IPS-18c (cell line): Measurements from ENCODE around the gene C1QTNF12.

Source experiments
- H3K4me3 ChIP-seq: 2 replicates; pipeline ENCODE4 v1.7.0; 2013; ENCODE audit warnings: low read depth, mild to moderate bottlenecking, low read length, moderate library complexity; ENCODE audit not compliant: insufficient read depth
- H3K9me3 ChIP-seq: one replicate; pipeline ENCODE4 v1.6.1; 2013; ENCODE audit warnings: mild to moderate bottlenecking, low read length, moderate library complexity; ENCODE audit not compliant: control insufficient read depth, insufficient read depth

The C1QTNF12 gene

DNA sequence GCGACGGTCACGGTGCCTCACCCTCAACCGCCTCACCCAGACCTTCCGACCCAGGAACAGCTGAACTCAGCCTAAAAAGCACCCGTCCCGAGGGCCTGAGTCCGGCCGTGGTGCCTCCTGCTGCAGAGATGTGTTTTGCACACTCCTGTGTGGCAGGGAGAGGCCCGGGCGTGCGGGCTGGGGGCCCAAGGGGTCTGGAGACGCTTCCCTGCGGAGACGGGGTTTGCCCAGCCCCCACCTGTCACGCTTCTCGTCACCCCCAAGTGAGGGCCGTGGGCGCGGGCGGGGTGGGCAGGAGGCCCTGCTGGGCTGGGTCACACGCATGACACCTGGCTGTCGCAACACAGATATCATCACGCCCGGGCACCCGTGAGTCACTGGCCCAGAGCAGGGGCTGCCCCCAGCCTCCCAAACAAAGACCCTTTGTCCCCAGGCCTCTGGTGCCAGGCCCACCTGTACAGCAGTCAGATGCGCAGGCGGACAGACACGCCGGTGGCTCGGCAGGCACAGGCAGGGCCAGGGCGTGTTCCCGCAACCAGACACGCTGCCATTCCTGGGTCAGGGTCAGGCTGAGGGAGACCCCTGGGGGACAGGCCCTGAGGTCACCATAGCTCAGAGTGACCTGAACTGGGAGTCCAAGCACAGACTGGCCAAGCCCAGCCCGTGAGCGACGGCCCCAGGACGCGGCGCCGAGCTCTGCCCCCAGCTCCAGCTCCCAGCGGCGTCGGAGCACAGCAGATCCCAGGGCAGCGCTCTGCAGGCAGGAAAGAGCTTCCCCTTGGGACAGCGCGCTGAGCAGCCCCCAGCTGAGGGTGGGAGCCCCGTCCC lies 8.4 kb downstream of the C1QTNF12 start:
- no peaks in the 10 kb centered on the region for H3K9me3 ChIP-seq
- H3K4me3 ChIP-seq, result no peak overlapping the region

- no peak overlapping the region for H3K4me3 ChIP-seq
- peaks cover 6% of the 10 kb centered on the region for H3K9me3 ChIP-seq
Observed at GRCh38 chr1:1236945-1237873, 9.3 kb downstream of the C1QTNF12 start.

DNA sequence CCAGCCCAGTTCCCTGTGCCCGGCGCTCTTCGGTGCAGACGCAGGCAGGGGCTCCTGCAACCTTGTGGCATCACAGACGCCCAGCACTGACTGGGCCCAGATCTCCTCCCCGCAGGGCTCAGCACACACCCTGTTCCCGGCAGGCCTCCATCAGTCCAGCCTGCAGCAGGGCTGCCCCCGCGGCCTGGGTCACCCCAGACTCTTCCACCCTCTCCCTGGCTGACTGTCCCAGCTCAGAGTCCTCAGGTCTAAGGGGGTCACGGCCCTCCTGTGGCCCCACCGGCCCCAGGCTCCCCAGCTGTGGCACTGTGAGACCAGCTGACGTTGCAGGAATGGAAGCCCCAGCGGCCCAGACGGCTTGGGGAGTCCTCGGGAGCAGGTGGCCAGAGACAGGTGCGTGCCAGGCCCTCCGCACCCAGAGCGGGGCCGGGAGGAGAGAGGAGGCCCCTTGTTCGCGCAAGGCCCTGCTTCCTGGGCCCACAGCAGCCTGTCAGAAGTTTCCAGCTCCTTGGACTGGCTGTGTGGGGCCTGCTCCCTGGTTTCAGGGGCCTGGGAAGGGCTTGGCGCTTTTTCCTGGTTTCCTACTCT lies 10.3 kb downstream of the C1QTNF12 start:
- Histone ChIP-seq H3K4me3 (no peak overlapping the region), H3K9me3 (peaks cover 6% of the 10 kb centered on the region)

GRCh38 chr1:1235016-1235744 lies 11.3 kb downstream of the C1QTNF12 start:
- H3K4me3 ChIP-seq, result no peak overlapping the region
- H3K9me3 ChIP-seq, result peaks cover 6% of the 10 kb centered on the region

- no peak overlapping the region for H3K4me3 ChIP-seq
- H3K9me3 ChIP-seq, result peaks cover 6% of the 10 kb centered on the region
Observed at GRCh38 chr1:1234180-1234808, 12.2 kb downstream of the C1QTNF12 start.

DNA sequence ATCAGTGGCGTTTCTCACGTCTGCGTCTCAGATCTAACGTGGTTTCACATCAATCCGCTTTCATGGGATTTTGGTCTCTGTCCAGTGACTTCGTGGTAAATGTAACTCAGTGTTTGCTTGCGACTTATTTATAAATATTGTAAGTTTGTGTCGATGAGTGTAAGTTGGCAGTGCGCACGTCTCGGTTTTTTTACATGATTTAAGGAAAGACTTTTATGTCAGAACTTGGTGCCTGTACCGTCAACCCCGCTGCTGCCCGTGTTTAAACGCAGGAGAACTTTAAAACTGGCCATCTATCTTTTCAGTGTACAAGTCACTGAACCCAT lies 13.0 kb downstream of the C1QTNF12 start:
- Histone ChIP-seq H3K4me3 (no peak overlapping the region), H3K9me3 (peaks cover 6% of the 10 kb centered on the region)

GRCh38 chr1:1232796-1233566 lies 13.5 kb downstream of the C1QTNF12 start:
- Histone ChIP-seq H3K9me3 (peaks cover 6% of the 10 kb centered on the region), H3K4me3 (0 out of 2 replicates have a peak overlapping the region, but pooled peaks have one; percentile 9)

GRCh38 chr1:1232208-1232795 lies 14.2 kb downstream of the C1QTNF12 start, which contains the start of gene B3GALT6:
TSS of gene B3GALT6 (plus strand) at chr1:1232237. CDS start at chr1:1232279, 42 bp downstream.
- Histone ChIP-seq H3K9me3 (peaks cover 6% of the 10 kb centered on the region), H3K4me3 (peak within 1 kb of the TSS; percentile 98)

DNA sequence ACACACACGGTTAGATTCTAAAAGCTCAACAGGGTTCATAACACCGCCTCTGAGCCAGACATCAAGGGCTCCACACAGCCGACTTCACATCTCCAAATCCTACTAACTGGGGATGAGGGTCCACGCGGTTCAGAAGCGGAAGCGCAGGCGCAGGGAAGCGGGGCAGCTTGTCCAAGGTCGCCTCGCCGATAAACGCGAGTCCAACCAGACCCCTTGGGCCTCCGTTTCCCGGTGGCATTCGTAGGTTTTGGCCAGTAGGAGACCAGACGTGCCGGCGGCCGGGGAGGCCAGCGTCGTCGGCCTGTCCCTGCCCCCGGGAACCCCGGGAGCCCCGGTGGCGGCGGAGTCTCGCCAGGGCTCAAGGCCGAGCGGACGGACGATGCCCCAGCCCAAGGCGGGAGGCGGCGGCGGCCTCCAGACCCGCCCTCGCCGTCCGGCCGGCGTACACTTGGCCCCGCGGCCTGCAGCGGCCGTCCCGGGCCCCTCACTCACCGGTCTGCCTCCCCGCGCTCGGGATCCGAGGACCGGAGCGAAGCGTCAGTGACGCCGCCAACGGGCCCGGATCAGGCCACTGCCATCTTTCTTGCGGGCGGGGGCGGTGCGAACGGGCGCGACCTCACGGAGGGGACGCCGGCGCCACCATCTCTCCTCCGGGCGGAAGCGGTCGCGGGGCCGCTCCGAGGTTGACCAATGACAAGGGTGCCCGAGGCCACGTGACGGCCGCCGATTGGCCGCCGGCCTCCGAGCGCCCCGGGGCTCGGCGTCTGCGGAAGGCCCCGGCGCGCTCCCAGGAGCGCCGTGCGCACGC lies 14.9 kb downstream of the C1QTNF12 start, which contains the start of gene SDF4:
SDF4 (minus strand) TSS at position 602 of the 808 bp plus-strand sequence. CDS start 3,229 bp downstream, outside the sequence.
- H3K4me3 ChIP-seq, result peak within 1 kb of the TSS; percentile 98

GRCh38 chr1:1230656-1231399 lies 15.7 kb downstream of the C1QTNF12 start:
- peaks cover 6% of the 10 kb centered on the region for H3K9me3 ChIP-seq
- H3K4me3 ChIP-seq, result peak overlapping the region; percentile 98

More for the DNA sequence above, 14.9 kb downstream of the C1QTNF12 start, which contains the start of gene SDF4:
- peaks cover 6% of the 10 kb centered on the region for H3K9me3 ChIP-seq

GRCh38 chr1:1229770-1230169 lies 16.8 kb downstream of the C1QTNF12 start:
- Histone ChIP-seq H3K4me3 (no peak overlapping the region), H3K9me3 (peaks cover 6% of the 10 kb centered on the region)

- Histone ChIP-seq H3K9me3 (peaks cover 6% of the 10 kb centered on the region), H3K4me3 (no peak overlapping the region)
Observed at GRCh38 chr1:1228596-1229321, 17.8 kb downstream of the C1QTNF12 start.

DNA sequence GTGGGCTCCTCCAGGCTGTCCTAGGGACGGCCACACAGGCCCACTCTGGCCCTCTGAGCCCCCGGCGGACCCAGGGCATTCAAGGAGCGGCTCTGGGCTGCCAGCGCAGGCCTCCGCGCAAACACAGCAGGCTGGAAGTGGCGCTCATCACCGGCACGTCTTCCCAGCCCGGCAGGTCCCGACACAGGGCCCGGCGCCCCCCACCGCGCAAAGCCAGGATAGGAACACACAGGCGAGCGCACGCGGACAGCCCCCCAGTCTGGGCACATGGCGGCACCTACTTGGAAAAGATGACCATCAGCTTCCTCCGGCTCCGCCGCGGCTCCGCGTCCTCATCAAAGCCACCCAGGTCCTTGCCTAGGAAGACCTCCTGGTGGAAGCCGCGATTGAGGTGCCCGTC lies 18.3 kb downstream of the C1QTNF12 start:
- Histone ChIP-seq H3K4me3 (no peak overlapping the region), H3K9me3 (peaks cover 6% of the 10 kb centered on the region)

- Histone ChIP-seq H3K4me3 (no peak overlapping the region), H3K9me3 (peaks cover under 1% of the 10 kb centered on the region)
Observed at GRCh38 chr1:1227386-1227785, 19.1 kb downstream of the C1QTNF12 start.
